Stimulated activated naive CD8-positive, alpha-beta T cell treated with anti-CD3 and anti-CD28 coated beads, Interleukin-15, Interleukin-2, amounts not matched to agents 100 U/mL and 50 U/mL, for 24 hours (primary cell): Measurements from ENCODE around the gene ARHGAP11B.
"Not testable (repeated sequence)": the region's sequence is repeated elsewhere in the genome, so short reads cannot be mapped to it uniquely, and the experiment has no call there.

Source experiments
- ATAC-seq: fragments of 150-1000 bp; cut with Tn5 transposase; one replicate; pipeline ENCODE4 v1.10.0; 2021
- DNase-seq: peaks from one replicate; pipeline ENCODE4 v3.0.0; 2021

ARHGAP11B gene

GRCh38 chr15:30625436-30626193 lies at the start of gene ARHGAP11B:
ARHGAP11B (plus strand) TSS chr15:30626128.
- ATAC-seq (peak; percentile 97), DNase-seq (peak; percentile 95)

- peak; percentile 65 for ATAC-seq
- not testable (repeated sequence) for DNase-seq
Observed at GRCh38 chr15:30579394-30579970, 46.4 kb upstream of the ARHGAP11B start.

- not testable (repeated sequence) for ATAC-seq, DNase-seq
Observed at GRCh38 chr15:30580716-30581115, 45.2 kb upstream of the ARHGAP11B start.

- not testable (repeated sequence) for DNase-seq, ATAC-seq
Observed at GRCh38 chr15:30598953-30599352, 27.0 kb upstream of the ARHGAP11B start.

- not testable (repeated sequence) for ATAC-seq, DNase-seq
Observed at GRCh38 chr15:30603796-30604195, 22.1 kb upstream of the ARHGAP11B start, which contains the start of gene GOLGA8H. GOLGA8H (plus strand) TSS chr15:30604028; CDS start chr15:30604126, 98 bp downstream.

GRCh38 chr15:30612271-30612670 lies 13.7 kb upstream of the ARHGAP11B start:
- not testable (repeated sequence) for DNase-seq, ATAC-seq

GRCh38 chr15:30621342-30621741 lies 4.6 kb upstream of the ARHGAP11B start:
- not testable (repeated sequence) for DNase-seq, ATAC-seq

GRCh38 chr15:30626194-30626565 lies 252 bp downstream of the ARHGAP11B start:
- not testable (repeated sequence) for ATAC-seq, DNase-seq

- not testable (repeated sequence) for ATAC-seq
- DNase-seq: peak; percentile 13
Observed at GRCh38 chr15:30626632-30627031, 704 bp downstream of the ARHGAP11B start.

- ATAC-seq (peak; percentile 49), DNase-seq (no peak)
Observed at GRCh38 chr15:30650012-30650929, 24.3 kb downstream of the ARHGAP11B start.

- not testable (repeated sequence) for DNase-seq, ATAC-seq
Observed at GRCh38 chr15:30661154-30661553, 35.2 kb downstream of the ARHGAP11B start.

GRCh38 chr15:30669621-30670020 lies 43.7 kb downstream of the ARHGAP11B start:
- ATAC-seq, DNase-seq: not testable (repeated sequence)

GRCh38 chr15:30670056-30670455 lies 44.1 kb downstream of the ARHGAP11B start:
- ATAC-seq (no peak), DNase-seq (no peak)

- no peak for DNase-seq
- no peak for ATAC-seq
Observed at GRCh38 chr15:30671309-30671708, 45.4 kb downstream of the ARHGAP11B start.

- no peak for DNase-seq
- ATAC-seq: no peak
Observed at GRCh38 chr15:30675126-30675525, 49.2 kb downstream of the ARHGAP11B start.

- ATAC-seq: peak; percentile 23
- not testable (repeated sequence) for DNase-seq
Observed at GRCh38 chr15:30675891-30676290, 50.0 kb downstream of the ARHGAP11B start.

- not testable (repeated sequence) for ATAC-seq
Observed at GRCh38 chr15:30680997-30681396, 55.1 kb downstream of the ARHGAP11B start.

GRCh38 chr15:30685709-30686285 lies 59.9 kb downstream of the ARHGAP11B start:
- not testable (repeated sequence) for ATAC-seq, DNase-seq

More at GRCh38 chr15:30680997-30681396, 55.1 kb downstream of the ARHGAP11B start:
- not testable (repeated sequence) for DNase-seq

- not testable (repeated sequence) for DNase-seq, ATAC-seq
Observed at GRCh38 chr15:30686651-30687050, 60.7 kb downstream of the ARHGAP11B start.
